Measurements from ENCODE around the gene SOS2. TPM values are rescaled to one million over a fixed set of nuclear protein-coding genes. Genes with fewer than 3 reads are reported as not detected.

The SOS2 gene
- total RNA-seq, 1 experiment from 2014 or later: 20.3 TPM

- TF ChIP-seq, protein P1, sequence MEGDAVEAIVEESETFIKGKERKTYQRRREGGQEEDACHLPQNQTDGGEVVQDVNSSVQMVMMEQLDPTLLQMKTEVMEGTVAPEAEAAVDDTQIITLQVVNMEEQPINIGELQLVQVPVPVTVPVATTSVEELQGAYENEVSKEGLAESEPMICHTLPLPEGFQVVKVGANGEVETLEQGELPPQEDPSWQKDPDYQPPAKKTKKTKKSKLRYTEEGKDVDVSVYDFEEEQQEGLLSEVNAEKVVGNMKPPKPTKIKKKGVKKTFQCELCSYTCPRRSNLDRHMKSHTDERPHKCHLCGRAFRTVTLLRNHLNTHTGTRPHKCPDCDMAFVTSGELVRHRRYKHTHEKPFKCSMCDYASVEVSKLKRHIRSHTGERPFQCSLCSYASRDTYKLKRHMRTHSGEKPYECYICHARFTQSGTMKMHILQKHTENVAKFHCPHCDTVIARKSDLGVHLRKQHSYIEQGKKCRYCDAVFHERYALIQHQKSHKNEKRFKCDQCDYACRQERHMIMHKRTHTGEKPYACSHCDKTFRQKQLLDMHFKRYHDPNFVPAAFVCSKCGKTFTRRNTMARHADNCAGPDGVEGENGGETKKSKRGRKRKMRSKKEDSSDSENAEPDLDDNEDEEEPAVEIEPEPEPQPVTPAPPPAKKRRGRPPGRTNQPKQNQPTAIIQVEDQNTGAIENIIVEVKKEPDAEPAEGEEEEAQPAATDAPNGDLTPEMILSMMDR (conservative IDR thresholded peaks at IDR 0.05; ENCODE audit: low read depth, low read length): no peak
- Histone ChIP-seq H3K27ac (ENCODE audit: low read depth, low read length, poor library complexity, severe bottlenecking) (no peak overlapping the region), H3K4me3 (ENCODE audit: low read depth, low read length, poor library complexity, severe bottlenecking) (no peak overlapping the region), H3K4me1 (ENCODE audit: insufficient read depth, low read length, poor library complexity, severe bottlenecking) (no peaks in the 10 kb centered on the region), H3K27me3 (replicated peaks; ENCODE audit: insufficient read depth, low read depth, low read length, poor library complexity) (no peaks in the 10 kb centered on the region), H3K9me3 (ENCODE audit: low read depth, low read length, poor library complexity, severe bottlenecking) (no peaks in the 10 kb centered on the region), H3K36me3 (ENCODE audit: insufficient read depth, low read length, poor library complexity, severe bottlenecking) (no peaks in the 10 kb centered on the region)
- no TSS peak for BruUV-seq (replicated peaks)
- POLR2A ChIA-PET (ENCODE audit: low non-redundant PET): no interaction called here
- DNase-seq (ENCODE audit: low spot score): no peak
- intact Hi-C loops (cut with micrococcal nuclease; ENCODE audit: unreplicated experiment): no loop called here
- CTCF ChIA-PET: no interaction called here
These were observed 140.0 kb downstream of the SOS2 start for GRCh38 chr14:50091240-50091913.

- intact Hi-C loops (cut with micrococcal nuclease; ENCODE audit: unreplicated experiment): no loop called here
- Histone ChIP-seq H3K27me3 (replicated peaks; ENCODE audit: insufficient read depth, low read depth, low read length, poor library complexity) (no peaks in the 10 kb centered on the region), H3K4me3 (ENCODE audit: low read depth, low read length, poor library complexity, severe bottlenecking) (no peak overlapping the region), H3K9me3 (ENCODE audit: low read depth, low read length, poor library complexity, severe bottlenecking) (no peaks in the 10 kb centered on the region), H3K27ac (ENCODE audit: low read depth, low read length, poor library complexity, severe bottlenecking) (no peak overlapping the region), H3K36me3 (ENCODE audit: insufficient read depth, low read length, poor library complexity, severe bottlenecking) (no peaks in the 10 kb centered on the region), H3K4me1 (ENCODE audit: insufficient read depth, low read length, poor library complexity, severe bottlenecking) (no peaks in the 10 kb centered on the region)
- no peak for TF ChIP-seq EZH2 (IDR thresholded peaks at IDR 0.05; ENCODE audit: borderline replicate concordance, low read depth, low read length, poor library complexity, severe bottlenecking)
- TF ChIP-seq, protein P1 (conservative IDR thresholded peaks at IDR 0.05; ENCODE audit: low read depth, low read length): no peak
- POLR2A ChIA-PET (ENCODE audit: low non-redundant PET): no interaction called here
- BruUV-seq (replicated peaks): no TSS peak
- no peak for DNase-seq (ENCODE audit: low spot score)
- CTCF ChIA-PET: no interaction called here
These were observed 142.2 kb downstream of the SOS2 start for GRCh38 chr14:50089208-50089607.

- ChIA-PET CTCF (no interaction called here), POLR2A (ENCODE audit: low non-redundant PET) (interaction anchor here (0.6 kb wide), 1 partner anchor 171 kb away, joined by 3 read pairs; no protein-coding TSS in a partner anchor)
- Histone ChIP-seq H3K4me3 (ENCODE audit: low read depth, low read length, poor library complexity, severe bottlenecking) (no peak overlapping the region), H3K4me1 (ENCODE audit: insufficient read depth, low read length, poor library complexity, severe bottlenecking) (no peaks in the 10 kb centered on the region), H3K27me3 (replicated peaks; ENCODE audit: insufficient read depth, low read depth, low read length, poor library complexity) (no peaks in the 10 kb centered on the region), H3K36me3 (ENCODE audit: insufficient read depth, low read length, poor library complexity, severe bottlenecking) (no peaks in the 10 kb centered on the region), H3K9me3 (ENCODE audit: low read depth, low read length, poor library complexity, severe bottlenecking) (no peaks in the 10 kb centered on the region), H3K27ac (ENCODE audit: low read depth, low read length, poor library complexity, severe bottlenecking) (no peak overlapping the region)
- TF ChIP-seq, protein P1 (conservative IDR thresholded peaks at IDR 0.05; ENCODE audit: low read depth, low read length): no peak
- no peak for TF ChIP-seq EZH2 (IDR thresholded peaks at IDR 0.05; ENCODE audit: borderline replicate concordance, low read depth, low read length, poor library complexity, severe bottlenecking)
- intact Hi-C loops (cut with micrococcal nuclease; ENCODE audit: unreplicated experiment): no loop called here
- no TSS peak for BruUV-seq (replicated peaks)
- no peak for DNase-seq (ENCODE audit: low spot score)
These were observed 142.6 kb downstream of the SOS2 start for GRCh38 chr14:50088731-50089130.

Measured in A673 (cell line).